ENCODE data around the gene PHACTR4.
"Not testable (repeated sequence)": the region's sequence is repeated elsewhere in the genome, so short reads cannot be mapped to it uniquely, and the experiment has no call there.

Gene PHACTR4

DNA sequence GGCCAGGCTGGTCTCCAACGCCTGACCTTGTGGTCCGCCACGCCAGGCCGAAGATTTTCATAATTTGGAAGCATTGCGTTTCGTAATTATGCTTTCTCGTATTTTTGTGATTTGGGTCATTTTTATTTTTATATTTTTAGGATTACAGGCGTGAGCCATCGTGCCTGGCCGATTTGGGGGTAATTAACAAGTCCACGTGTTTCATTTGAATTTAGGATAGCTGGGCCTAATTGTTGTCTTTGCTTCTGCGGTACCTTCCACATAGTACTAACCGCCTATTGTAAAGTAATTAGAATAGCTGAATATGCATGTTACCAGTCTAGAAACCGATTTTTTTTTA lies 137.3 kb downstream of the PHACTR4 start:
- no peak for DNase-seq

GRCh38 chr1:28507247-28507645 lies 137.7 kb downstream of the PHACTR4 start:
- DNase-seq, result no peak

GRCh38 chr1:28507646-28508434 lies 138.3 kb downstream of the PHACTR4 start:
- DNase-seq, result no peak

- DNase-seq, result no peak
Observed at GRCh38 chr1:28508435-28508754, 138.9 kb downstream of the PHACTR4 start.

GRCh38 chr1:28509705-28510272 lies 140.2 kb downstream of the PHACTR4 start:
- DNase-seq, result no peak

GRCh38 chr1:28510273-28510969 lies 140.9 kb downstream of the PHACTR4 start:
- peak; percentile 36 for DNase-seq

- DNase-seq, result no peak
Observed at GRCh38 chr1:28510970-28511440, 141.5 kb downstream of the PHACTR4 start.

DNA sequence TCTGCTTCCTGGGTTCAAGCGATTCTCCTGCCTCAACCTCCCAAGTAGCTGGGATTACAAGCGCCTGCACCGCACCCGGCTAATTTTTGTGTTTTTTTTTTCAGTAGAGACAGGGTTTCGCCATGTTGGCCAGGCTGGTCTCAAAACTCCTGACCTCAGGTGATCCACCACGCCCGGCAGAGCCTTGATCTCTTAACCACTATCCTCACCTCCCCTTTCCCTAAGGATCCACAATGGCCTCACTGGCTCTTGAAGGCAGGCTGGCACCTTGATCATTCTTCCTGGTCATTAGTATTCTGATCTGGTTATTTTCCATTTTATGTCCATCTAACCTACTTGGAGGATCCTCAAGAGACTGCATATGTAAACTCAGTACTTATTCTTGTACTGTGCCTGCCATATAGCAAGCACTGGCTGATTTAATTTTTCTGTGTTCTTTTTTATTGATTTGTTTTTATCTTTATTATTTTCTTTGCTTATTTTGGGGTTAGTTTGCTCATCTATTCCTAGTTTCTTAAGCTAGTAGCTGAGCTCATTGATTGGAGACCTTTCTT lies 142.6 kb downstream of the PHACTR4 start:
- DNase-seq, result no peak

DNA sequence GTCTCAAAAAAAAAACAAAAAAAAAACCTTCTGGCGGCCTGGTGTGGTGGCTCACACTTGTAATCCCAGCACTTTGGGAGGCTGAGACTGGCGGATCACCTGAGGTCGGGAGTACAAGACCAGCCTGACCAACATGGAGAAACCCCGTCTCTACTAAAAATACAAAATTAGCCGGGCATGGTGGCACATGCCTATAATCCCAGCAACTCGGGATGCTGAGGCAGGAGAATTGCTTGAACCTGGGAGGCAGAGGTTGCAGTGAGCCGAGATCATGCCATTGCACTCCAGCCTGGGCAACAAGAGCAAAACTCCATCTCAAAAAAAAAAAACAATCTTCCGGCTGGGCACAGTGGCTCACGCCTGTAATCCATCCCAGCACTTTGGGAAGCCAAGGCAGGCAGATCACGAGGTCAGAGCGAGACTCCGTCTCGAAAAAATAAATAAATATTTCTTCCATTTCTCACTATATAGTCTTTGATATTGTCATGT lies 144.9 kb downstream of the PHACTR4 start:
- not testable (repeated sequence) for DNase-seq

DNA sequence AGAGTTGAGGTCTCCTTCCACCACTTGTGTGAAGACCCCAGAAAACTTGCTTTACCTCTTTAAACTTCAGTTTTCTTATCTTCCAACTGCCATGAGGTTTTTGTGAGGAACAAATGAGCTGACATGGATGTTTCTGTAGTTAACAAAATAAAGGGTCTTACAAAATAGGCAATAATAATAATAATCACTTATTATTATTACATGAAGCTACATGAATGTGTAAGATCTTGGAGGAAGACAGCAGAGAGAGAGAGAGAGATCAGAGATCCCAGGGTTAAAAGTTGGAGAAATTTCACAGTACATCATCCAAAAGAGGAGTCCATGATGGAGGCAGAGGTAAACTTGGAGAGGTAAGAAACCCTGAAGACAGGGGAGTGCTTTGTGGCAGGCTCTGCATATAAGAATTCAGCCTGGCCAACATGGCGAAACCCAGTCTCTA lies 147.0 kb downstream of the PHACTR4 start:
- no peak for DNase-seq

- no peak for DNase-seq
Observed at GRCh38 chr1:28517649-28517999, 148.1 kb downstream of the PHACTR4 start.

GRCh38 chr1:28518000-28518744 lies 148.6 kb downstream of the PHACTR4 start:
- peak; percentile 75 for DNase-seq

DNA sequence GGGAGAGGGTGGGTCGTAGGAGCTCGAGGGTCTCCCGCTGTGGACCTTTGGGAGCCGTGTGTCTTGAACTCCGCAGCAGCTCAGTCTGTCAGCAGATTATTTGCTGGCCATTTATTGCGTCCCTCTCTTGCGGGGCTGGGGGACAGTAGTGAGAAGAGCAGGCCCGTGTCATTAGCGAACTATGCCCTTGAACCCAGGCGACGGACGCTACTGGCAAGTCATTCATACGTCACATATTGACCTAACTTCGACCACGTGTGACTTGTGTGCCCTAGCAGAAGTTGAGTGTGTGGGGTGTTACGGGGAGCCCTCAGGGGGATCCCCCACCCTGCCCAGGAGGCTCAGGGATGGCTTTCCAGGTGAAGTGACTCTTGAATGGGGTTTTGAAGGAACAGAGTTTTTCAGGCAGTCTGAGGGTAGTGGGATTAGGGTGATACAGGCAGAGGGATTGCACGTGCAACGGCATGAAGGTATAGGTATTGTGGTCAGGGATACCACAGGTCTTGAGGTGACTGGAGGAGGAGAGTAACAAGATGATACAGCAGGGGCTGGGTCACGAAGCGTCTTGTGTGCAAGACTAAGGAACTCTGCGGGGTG lies 149.3 kb downstream of the PHACTR4 start:
- DNase-seq, result no peak

GRCh38 chr1:28519946-28520725 lies 150.6 kb downstream of the PHACTR4 start:
- DNase-seq, result no peak

- DNase-seq, result not testable (repeated sequence)
Observed at GRCh38 chr1:28520796-28521195, 151.3 kb downstream of the PHACTR4 start.

DNA sequence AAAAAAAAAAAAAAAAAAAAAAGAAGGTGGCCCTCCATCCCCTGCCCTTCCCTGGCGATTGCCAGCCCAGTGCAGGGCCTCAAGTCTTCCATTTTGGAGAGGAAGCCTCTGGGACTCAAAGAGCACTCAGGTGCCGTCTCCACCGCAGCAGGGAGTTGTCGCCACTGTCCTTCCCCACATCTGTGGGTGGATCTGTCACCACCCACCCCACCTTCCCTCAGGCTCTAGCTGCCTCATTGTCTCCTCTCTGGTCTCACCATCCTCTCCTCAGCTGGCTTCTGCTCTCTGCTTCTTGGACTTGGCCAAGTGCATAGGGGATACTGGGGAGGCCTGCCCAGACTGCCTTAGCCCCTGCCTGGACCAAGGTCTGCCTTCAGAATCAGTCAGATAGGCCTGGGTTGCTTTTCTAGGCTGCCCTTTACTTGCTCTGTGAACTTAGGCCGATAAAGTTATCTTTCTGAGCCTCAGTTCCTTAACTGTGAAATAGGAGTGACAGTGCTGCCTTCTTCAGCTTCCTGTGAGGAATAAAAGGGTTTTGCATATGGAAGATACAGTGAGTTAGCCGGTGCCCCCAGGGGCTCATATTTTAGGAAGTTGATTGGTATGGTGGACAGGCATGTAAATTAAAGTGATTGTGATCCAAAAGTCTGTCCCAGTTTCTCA lies 152.1 kb downstream of the PHACTR4 start:
- no peak for DNase-seq

- not testable (repeated sequence) for DNase-seq
Observed at GRCh38 chr1:28522537-28522936, 153.0 kb downstream of the PHACTR4 start.

DNA sequence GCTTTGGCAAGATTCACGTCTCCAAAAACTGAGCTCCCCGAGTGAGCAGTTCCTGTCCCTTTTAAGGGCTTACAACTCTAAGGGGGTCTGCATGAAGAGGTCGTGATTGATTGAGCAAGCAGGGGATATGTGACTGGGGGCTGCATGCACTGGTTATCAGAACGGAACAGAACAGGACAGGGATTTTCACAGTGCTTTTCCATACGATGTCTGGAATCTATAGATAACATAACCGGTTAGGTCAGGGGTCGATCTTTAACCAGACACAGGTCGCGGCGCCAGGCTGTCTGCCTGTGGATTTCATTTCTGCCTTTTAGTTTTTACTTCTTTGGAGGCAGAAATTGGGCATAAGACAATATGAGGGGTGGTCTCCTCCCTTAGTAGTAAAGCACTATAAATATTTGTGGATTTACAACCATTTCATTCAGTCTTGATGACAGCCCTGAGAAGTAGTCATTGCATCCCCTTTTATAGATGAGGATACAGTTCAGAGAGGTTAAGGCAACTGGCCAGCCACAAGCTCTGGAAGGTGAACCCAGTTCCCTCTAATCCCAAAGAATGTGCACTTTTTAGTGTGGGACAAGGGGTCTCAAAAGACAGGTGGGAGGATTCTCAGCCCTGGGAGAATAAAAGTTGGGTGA lies 155.6 kb downstream of the PHACTR4 start:
- not testable (repeated sequence) for DNase-seq

GRCh38 chr1:28526886-28527285 lies 157.3 kb downstream of the PHACTR4 start:
- no peak for DNase-seq

DNA sequence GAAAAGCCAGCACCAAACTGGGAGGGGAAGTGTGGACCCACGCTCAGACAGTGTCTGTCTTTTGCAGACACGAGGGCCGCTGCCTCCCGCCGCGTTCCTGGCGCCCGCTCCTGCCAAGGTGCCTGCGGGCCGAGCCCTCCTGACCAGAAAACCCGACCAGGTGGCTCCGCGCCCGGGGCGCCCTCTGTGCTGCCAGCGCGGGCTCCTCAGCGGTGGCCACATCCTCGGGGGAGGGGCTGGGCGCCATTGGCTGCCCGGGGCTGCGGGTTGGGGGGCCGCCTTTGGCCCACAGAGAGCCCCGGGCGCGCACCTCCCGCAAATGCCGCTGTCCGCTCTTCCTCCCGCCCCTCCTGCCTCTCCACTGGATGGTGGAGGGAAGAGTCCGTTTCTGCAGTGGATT lies 160.9 kb downstream of the PHACTR4 start:
- DNase-seq, result no peak

DNA sequence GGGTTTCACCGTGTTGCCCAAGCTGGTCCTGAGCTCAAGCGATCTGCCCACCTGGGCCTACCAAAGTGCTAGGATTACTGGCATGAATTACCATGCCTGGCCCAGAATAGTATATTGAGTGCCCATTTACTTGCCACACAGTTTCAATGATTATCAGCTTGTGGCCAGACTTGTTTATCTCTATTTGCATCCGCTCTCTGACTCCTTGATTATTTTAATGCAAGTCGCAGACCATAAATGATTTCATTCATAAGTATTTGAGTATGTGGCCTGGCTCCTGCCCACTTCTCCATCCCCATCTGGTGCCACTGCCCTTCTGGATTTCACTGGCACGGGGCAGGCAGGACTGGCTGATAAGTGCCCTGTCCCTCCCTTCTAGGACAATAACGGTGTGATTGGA lies 165.1 kb downstream of the PHACTR4 start:
- DNase-seq, result no peak

Measured in KG1 (cell line).